UCSD-AML1 (cell line): ENCODE measurements around the gene ZNF883.

ENCODE experiments used
- DNase-seq: peaks from one replicate; lab custom pipeline; 2025; ENCODE audit not compliant: unreplicated experiment; lab: John Stamatoyannopoulos, UW

ZNF883 gene

DNA sequence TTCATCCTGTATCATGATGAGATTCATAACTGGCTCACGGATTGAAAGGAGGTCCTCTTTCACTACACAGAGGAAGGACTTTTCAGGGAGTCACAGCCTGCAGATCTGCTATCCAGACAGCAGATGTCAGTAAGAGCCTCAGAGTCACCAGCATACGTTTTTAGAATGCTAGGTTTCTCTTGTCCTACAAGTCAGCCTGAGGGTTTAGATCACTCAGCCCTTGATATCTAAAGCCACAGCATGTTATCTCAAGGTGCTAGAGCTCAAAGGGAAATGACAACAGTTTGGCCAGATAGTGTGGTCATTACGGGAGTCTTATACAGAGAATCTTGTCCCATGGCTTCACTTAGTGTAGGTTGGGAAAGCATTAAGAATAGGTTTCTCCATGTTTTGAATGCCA lies 90.4 kb downstream of the ZNF883 start:
- DNase-seq, result no peak

DNA sequence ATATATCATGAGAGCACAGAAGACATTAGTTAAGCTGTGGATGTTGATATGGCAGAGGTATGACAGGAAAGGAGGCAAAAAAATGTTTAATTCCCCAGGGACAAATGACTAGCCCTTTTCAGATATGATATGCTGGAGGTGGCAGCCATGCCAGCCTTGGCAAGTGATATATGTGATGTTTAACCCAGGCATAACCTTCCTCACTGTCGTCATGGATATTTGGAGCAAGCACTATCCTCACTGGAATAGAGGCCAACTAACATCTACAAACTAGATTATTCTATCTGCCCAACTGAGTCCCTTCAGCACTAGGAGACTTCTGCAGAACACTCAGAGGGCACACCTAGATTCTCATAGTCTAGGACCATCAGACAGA lies 94.0 kb downstream of the ZNF883 start:
- no peak for DNase-seq

DNA sequence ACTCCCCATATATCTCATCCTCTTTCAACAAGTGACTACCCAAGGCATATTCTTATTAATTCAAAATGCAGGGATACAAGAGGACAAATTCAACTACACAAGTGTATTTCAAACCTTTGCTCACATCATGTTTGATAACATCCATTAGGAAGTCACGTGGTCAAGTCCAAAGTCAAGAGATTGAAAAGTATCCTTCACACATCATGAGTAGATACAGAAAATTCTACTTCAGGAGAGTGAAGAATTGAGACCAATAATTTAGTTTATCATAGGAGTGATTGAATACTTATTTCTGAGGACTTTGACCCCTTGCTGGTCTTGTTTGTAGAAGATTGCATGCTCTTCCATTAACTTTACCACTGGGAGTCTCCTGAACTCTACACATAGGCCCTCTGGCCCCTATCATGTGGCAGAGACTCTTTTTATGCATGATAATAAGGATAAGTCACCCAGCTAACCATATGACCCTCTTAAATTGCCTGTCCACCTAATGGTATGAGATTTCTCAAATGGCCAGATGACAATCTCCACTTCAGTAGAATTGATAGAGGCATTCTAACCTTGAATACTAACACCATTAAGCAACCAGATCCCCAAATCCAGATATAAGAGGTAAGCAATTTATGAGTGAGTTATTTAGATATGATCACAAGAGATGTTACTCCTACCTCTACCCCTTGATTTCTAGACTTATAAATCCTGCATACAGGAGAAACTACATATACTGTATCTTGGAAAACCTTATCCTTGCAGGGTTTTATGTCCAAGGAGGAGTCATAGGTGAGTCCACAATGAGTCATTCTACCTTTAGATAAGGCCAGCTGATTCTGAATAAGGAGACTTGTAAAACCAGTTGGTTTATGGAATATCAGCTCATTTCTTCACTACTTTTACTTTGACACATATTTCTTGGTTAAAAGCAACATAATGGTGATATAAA lies 94.7 kb downstream of the ZNF883 start:
- no peak for DNase-seq

DNA sequence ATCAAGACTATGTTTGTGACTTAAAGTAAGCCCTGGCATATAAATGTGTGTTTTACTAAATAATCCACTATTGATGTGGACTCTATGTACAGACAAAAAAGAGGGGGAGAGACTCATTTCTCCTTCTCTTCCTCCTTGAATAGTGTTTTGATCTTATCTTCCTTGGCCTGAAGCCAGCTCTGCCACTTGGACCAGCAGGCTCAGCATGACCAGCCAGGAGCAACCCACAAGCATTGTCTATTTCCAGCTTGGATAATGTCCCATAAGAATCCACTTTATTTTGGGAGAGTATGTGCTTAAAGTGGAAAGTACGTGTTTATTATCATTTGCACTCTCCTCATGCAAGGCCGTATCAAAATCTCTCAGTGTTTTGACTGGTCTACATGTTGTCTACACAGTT lies 97.5 kb downstream of the ZNF883 start:
- DNase-seq, result no peak

DNA sequence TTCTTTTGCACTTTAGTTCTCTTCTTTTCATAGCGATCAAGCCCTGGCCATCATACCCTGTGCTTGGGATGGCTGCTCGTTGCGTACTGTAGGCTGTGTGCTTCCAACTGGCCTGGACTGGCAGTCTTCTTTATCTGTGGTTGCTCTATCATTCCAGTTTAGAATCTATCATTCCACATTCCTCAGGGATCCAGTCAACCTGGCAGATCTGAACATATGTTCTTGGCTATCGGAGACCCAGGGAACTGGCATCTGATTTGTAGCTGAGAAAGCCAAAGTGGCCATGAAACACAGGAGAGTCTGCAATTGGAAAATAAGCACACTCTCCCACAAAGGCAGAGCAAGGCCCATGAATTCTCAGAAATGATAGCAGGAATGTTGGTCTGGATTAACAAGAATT lies 98.7 kb downstream of the ZNF883 start:
- no peak for DNase-seq

DNA sequence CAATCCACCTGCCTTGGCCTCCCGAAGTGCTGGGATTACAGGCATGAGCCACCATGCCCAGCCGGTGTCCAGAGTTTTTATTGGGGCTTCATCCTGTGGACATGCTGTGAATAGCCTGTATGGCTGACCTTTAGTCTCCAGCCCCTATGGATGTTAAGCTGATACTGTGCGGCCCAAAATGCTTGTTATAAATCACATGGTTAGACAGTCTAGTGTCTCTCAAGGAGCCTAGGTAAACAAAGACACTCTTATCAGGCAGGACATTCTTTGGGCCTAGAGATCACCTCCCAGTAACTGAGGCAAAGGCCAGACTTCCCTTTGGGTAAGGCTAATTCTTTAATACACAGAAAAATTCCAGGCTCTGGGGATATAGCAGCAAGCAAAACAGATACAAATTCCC lies 99.4 kb downstream of the ZNF883 start:
- DNase-seq, result no peak

DNA sequence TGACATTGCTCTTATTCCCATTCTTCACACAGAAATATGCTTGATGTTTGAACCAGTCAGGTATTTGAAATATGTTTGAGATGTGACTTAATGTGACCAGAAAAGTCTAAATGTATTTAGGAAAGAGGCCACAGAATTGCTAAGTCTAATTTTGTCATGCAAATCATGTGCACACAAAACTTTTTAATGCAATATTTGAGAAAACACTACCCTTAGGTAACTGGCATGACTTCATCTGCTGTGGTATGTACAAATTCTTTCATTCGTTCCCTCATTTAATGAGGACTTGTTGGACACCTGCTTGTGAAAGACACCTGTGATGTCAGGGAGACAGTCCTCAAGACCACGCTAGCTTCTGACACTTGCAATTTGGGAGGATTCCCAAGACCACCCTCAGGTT lies 100.3 kb downstream of the ZNF883 start:
- no peak for DNase-seq
